ENCODE results near the gene IMMP1L.
A peak's percentile ranks its signal among the peaks of the same experiment; 100 is the strongest.

Gene IMMP1L

GRCh38 chr11:31509429-31510345 is at the start of gene IMMP1L, which contains the start of gene ELP4:
IMMP1L (minus strand) TSS chr11:31509622; CDS start chr11:31463276, 46,346 bp downstream.
ELP4 (plus strand) TSS chr11:31509767; CDS start chr11:31509785, 18 bp downstream.
- Histone ChIP-seq H3K27me3 (no peaks in the 10 kb centered on the region), H3K4me3 (ENCODE audit: low read depth in 1 of 2, low read length in 1 of 2) (peak within 1 kb of the TSS; percentile 89 to 94), H3K27ac (peak within 1 kb of the TSS; percentile 70), H3K36me3 (no peaks in the 10 kb centered on the region), H3K4me1 (ENCODE audit: control insufficient read depth in 1 of 2, insufficient read depth in 1 of 2, low read depth in 1 of 2, low read length in 1 of 2) (peaks cover 18% of the 10 kb centered on the region in 2 experiments), H3K9me3 (no peaks in the 10 kb centered on the region)
- peak; percentile 63 for TF ChIP-seq CTCF (IDR thresholded peaks at IDR 0.05)

GRCh38 chr11:31558001-31558400 is 48.6 kb upstream of the IMMP1L start:
- H3K27me3 ChIP-seq: no peaks in the 10 kb centered on the region
- TF ChIP-seq CTCF (IDR thresholded peaks at IDR 0.05): no peak
- no peaks in the 10 kb centered on the region for H3K4me1 ChIP-seq (ENCODE audit: control insufficient read depth in 1 of 2, insufficient read depth in 1 of 2, low read depth in 1 of 2, low read length in 1 of 2)
- H3K36me3 ChIP-seq: no peaks in the 10 kb centered on the region
- H3K27ac ChIP-seq: no peak overlapping the region
- H3K4me3 ChIP-seq (ENCODE audit: low read depth in 1 of 2, low read length in 1 of 2): no peak overlapping the region
- no peaks in the 10 kb centered on the region for H3K9me3 ChIP-seq

- H3K27ac ChIP-seq: no peak overlapping the region
- no peaks in the 10 kb centered on the region for H3K36me3 ChIP-seq
- H3K4me1 ChIP-seq (ENCODE audit: control insufficient read depth in 1 of 2, insufficient read depth in 1 of 2, low read depth in 1 of 2, low read length in 1 of 2): no peaks in the 10 kb centered on the region
- no peak overlapping the region for H3K4me3 ChIP-seq (ENCODE audit: low read depth in 1 of 2, low read length in 1 of 2)
- no peaks in the 10 kb centered on the region for H3K27me3 ChIP-seq
- H3K9me3 ChIP-seq: no peaks in the 10 kb centered on the region
- TF ChIP-seq CTCF (IDR thresholded peaks at IDR 0.05): no peak
Measured at GRCh38 chr11:31555938-31556337, 46.5 kb upstream of the IMMP1L start.

- no peak for TF ChIP-seq CTCF (IDR thresholded peaks at IDR 0.05)
- no peaks in the 10 kb centered on the region for H3K4me1 ChIP-seq (ENCODE audit: control insufficient read depth in 1 of 2, insufficient read depth in 1 of 2, low read depth in 1 of 2, low read length in 1 of 2)
- H3K27ac ChIP-seq: no peak overlapping the region
- no peaks in the 10 kb centered on the region for H3K27me3 ChIP-seq
- H3K36me3 ChIP-seq: no peaks in the 10 kb centered on the region
- no peak overlapping the region for H3K4me3 ChIP-seq (ENCODE audit: low read depth in 1 of 2, low read length in 1 of 2)
- H3K9me3 ChIP-seq: peaks cover 4% of the 10 kb centered on the region
Measured at GRCh38 chr11:31542862-31543261, 33.4 kb upstream of the IMMP1L start.

- no peaks in the 10 kb centered on the region for H3K9me3 ChIP-seq
- H3K27ac ChIP-seq: no peak overlapping the region
- peaks cover 4% of the 10 kb centered on the region for H3K36me3 ChIP-seq
- no peak for TF ChIP-seq CTCF (IDR thresholded peaks at IDR 0.05)
- H3K27me3 ChIP-seq: no peaks in the 10 kb centered on the region
- H3K4me1 ChIP-seq (ENCODE audit: control insufficient read depth in 1 of 2, insufficient read depth in 1 of 2, low read depth in 1 of 2, low read length in 1 of 2): no peaks in the 10 kb centered on the region
- no peak overlapping the region for H3K4me3 ChIP-seq (ENCODE audit: low read depth in 1 of 2, low read length in 1 of 2)
Measured at GRCh38 chr11:31535479-31535878, 26.1 kb upstream of the IMMP1L start.
